Peyer's patch (tissue), 4 donors: ENCODE results near the gene MAGEB3. TPM values are rescaled to one million over a fixed set of nuclear protein-coding genes. Genes with fewer than 3 reads are reported as not detected.
"Not testable (repeated sequence)": the region's sequence is repeated elsewhere in the genome, so short reads cannot be mapped to it uniquely, and the experiment has no call there.

Experiments
- DNase-seq, 3 donors: peaks; one replicate each; pipeline ENCODE4 v3.0.0-alpha.2; 2017 to 2019
- H3K27ac ChIP-seq, 4 donors: fragments of 200-600 bp; sonication (generic); one replicate each; pipeline ENCODE4 v1.5.1; 2016 to 2019
- H3K27me3 ChIP-seq, 2 donors: fragments of 200-600 bp; sonication (generic); one replicate each; pipeline ENCODE4 v1.5.1; 2019
- H3K36me3 ChIP-seq, 3 donors: fragments of 200-600 bp; sonication (generic); one replicate each; pipeline ENCODE4 v1.5.1; 2016 to 2019
- H3K4me1 ChIP-seq, 4 donors: fragments of 200-600 bp; sonication (generic); one replicate each; pipeline ENCODE4 v1.5.1; 2016 to 2019
- H3K4me3 ChIP-seq, 4 donors: fragments of 200-600 bp; sonication (generic); 1 replicate in 3 of 4; 2 replicates in 1 of 4; pipeline ENCODE4 v1.5.1; 2016 to 2019; ENCODE audit warnings: mild to moderate bottlenecking in 1 of 4
- H3K9me3 ChIP-seq, 4 donors: fragments of 200-600 bp; sonication (generic); one replicate each; pipeline ENCODE4 v1.5.1; 2016 to 2019; ENCODE audit warnings: mild to moderate bottlenecking in 1 of 4
- CTCF ChIP-seq, 6 experiments: fragments of 450-650 bp in 4 of 6; fragments of 200-600 bp in 2 of 6; sonication (generic) in 1 of 6; IDR thresholded peaks; one replicate each; pipeline ENCODE4 v1.5.1; 2017 to 2019; ENCODE audit warnings: antibody characterized with exemption in 6 of 6, mild to moderate bottlenecking in 3 of 6, moderate library complexity in 1 of 6
- POLR2A ChIP-seq, 2 donors: fragments of 450-650 bp; IDR thresholded peaks; one replicate each; pipeline ENCODE4 v1.5.1; 2017; ENCODE audit warnings: antibody characterized with exemption in 2 of 2, mild to moderate bottlenecking in 2 of 2, moderate library complexity in 2 of 2
- total RNA-seq, 4 donors: library from RNA; depleted of rRNA; stranded (reverse); fragments of >200 nt; gene quantifications; one replicate each; pipeline ENCODE4 v1.1.0, GENCODE V29; 2016

Gene MAGEB3
- total RNA-seq: not detected

- no peak within 1 kb of the TSS for H3K27ac ChIP-seq
- no peaks in the 10 kb centered on the region for H3K4me1 ChIP-seq
- no peaks in the 10 kb centered on the region for H3K27me3 ChIP-seq
- H3K9me3 ChIP-seq: no peaks in the 10 kb centered on the region
- no peak within 1 kb of the TSS for H3K4me3 ChIP-seq
- no peak for DNase-seq
- no peak for TF ChIP-seq CTCF (IDR thresholded peaks at IDR 0.05)
- TF ChIP-seq POLR2A (IDR thresholded peaks at IDR 0.05): no peak
- no peaks in the 10 kb centered on the region for H3K36me3 ChIP-seq
These were observed at the start of gene MAGEB3 for GRCh38 chrX:30230395-30230794. Gene MAGEB3 (plus strand): TSS chrX:30230657. CDS start chrX:30235925, 5,268 bp downstream.

- no peak overlapping the region for H3K27ac ChIP-seq
- TF ChIP-seq CTCF (IDR thresholded peaks at IDR 0.05) (no peak), POLR2A (IDR thresholded peaks at IDR 0.05) (no peak)
- no peaks in the 10 kb centered on the region for H3K36me3 ChIP-seq
- DNase-seq: no peak
- no peaks in the 10 kb centered on the region for H3K4me1 ChIP-seq
- no peaks in the 10 kb centered on the region for H3K9me3 ChIP-seq
- no peak overlapping the region for H3K4me3 ChIP-seq
- no peaks in the 10 kb centered on the region for H3K27me3 ChIP-seq
These were observed 49.1 kb upstream of the MAGEB3 start for GRCh38 chrX:30181353-30181752.

GRCh38 chrX:30183554-30183953, 46.9 kb upstream of the MAGEB3 start:
- Histone ChIP-seq H3K27me3 (no peaks in the 10 kb centered on the region), H3K9me3 (no peaks in the 10 kb centered on the region), H3K4me1 (no peaks in the 10 kb centered on the region), H3K36me3 (no peaks in the 10 kb centered on the region), H3K27ac (no peak overlapping the region), H3K4me3 (no peak overlapping the region)
- TF ChIP-seq CTCF (IDR thresholded peaks at IDR 0.05): no peak
- no peak for TF ChIP-seq POLR2A (IDR thresholded peaks at IDR 0.05)
- DNase-seq: no peak

GRCh38 chrX:30190426-30190825, 40.0 kb upstream of the MAGEB3 start:
- H3K27ac ChIP-seq: no peak overlapping the region
- H3K9me3 ChIP-seq: no peaks in the 10 kb centered on the region
- H3K36me3 ChIP-seq: no peaks in the 10 kb centered on the region
- H3K27me3 ChIP-seq: no peaks in the 10 kb centered on the region
- H3K4me3 ChIP-seq: no peak overlapping the region
- no peaks in the 10 kb centered on the region for H3K4me1 ChIP-seq
- TF ChIP-seq CTCF (IDR thresholded peaks at IDR 0.05) (no peak), POLR2A (IDR thresholded peaks at IDR 0.05) (no peak)
- no peak for DNase-seq

GRCh38 chrX:30193910-30194309, 36.5 kb upstream of the MAGEB3 start:
- H3K27ac ChIP-seq, H3K4me1 ChIP-seq, DNase-seq, H3K9me3 ChIP-seq, H3K27me3 ChIP-seq, H3K36me3 ChIP-seq, H3K4me3 ChIP-seq: not testable (repeated sequence)

- no peak for DNase-seq
- TF ChIP-seq CTCF (IDR thresholded peaks at IDR 0.05) (no peak), POLR2A (IDR thresholded peaks at IDR 0.05) (no peak)
- Histone ChIP-seq H3K27ac (no peak overlapping the region), H3K4me1 (no peaks in the 10 kb centered on the region), H3K36me3 (no peaks in the 10 kb centered on the region), H3K9me3 (no peaks in the 10 kb centered on the region), H3K4me3 (no peak overlapping the region), H3K27me3 (no peaks in the 10 kb centered on the region)
These were observed 34.1 kb upstream of the MAGEB3 start for GRCh38 chrX:30196322-30196721.
